Neural progenitor cell (in vitro differentiated cells): ENCODE measurements around the gene MAP2K5. TPM values are rescaled to one million over a fixed set of nuclear protein-coding genes. Genes with fewer than 3 reads are reported as not detected.

Source experiments
- DNase-seq: peaks from one replicate; pipeline ENCODE4 v3.0.0-alpha.2; 2016; ENCODE audit warnings: low spot score
- H2AFZ ChIP-seq: fragments of 200-600 bp; sonication (generic); replicated peaks from 2 replicates; pipeline ENCODE4 v1.6.1; 2016; ENCODE audit warnings: antibody characterized with exemption
- H3F3A ChIP-seq: fragments of 200-600 bp; sonication (generic); 2 replicates; pipeline ENCODE4 v1.6.1; 2016; ENCODE audit warnings: antibody characterized with exemption, low read depth
- H3K27ac ChIP-seq: fragments of 200-600 bp; sonication (generic); 2 replicates; pipeline ENCODE4 v1.5.1; 2016; ENCODE audit warnings: mild to moderate bottlenecking
- H3K27me3 ChIP-seq: fragments of 200-600 bp; sonication (generic); 2 replicates; pipeline ENCODE4 v1.6.1; 2016; ENCODE audit warnings: mild to moderate bottlenecking, moderate library complexity
- H3K36me3 ChIP-seq: fragments of 200-600 bp; sonication (generic); 2 replicates; pipeline ENCODE4 v1.5.1; 2016
- H3K4me1 ChIP-seq: fragments of 200-600 bp; sonication (generic); 2 replicates; pipeline ENCODE4 v1.6.1; 2016; ENCODE audit warnings: mixed run types
- H3K4me2 ChIP-seq: fragments of 200-600 bp; sonication (generic); 2 replicates; pipeline ENCODE4 v1.6.1; 2016
- H3K4me3 ChIP-seq: fragments of 200-600 bp; sonication (generic); 2 replicates; pipeline ENCODE4 v1.5.1; 2016
- H3K79me2 ChIP-seq: fragments of 200-600 bp; sonication (generic); 2 replicates; pipeline ENCODE4 v1.6.1; 2016; ENCODE audit warnings: low read depth
- H3K9ac ChIP-seq: fragments of 200-600 bp; sonication (generic); 2 replicates; pipeline ENCODE4 v1.6.1; 2016
- H3K9me3 ChIP-seq: fragments of 200-600 bp; sonication (generic); 2 replicates; pipeline ENCODE4 v1.5.1; 2016; ENCODE audit warnings: low read depth
- H4K20me1 ChIP-seq: fragments of 200-600 bp; sonication (generic); 2 replicates; pipeline ENCODE4 v1.6.1; 2016; ENCODE audit warnings: low read depth
- H3K27ac Mint-ChIP-seq: 3 replicates; pipeline ENCODE4 v1.8.0; 2021; ENCODE audit warnings: mixed read lengths
- H3K27me3 Mint-ChIP-seq: 2 replicates; pipeline ENCODE4 v1.8.0; 2022; ENCODE audit warnings: low read depth, mild to moderate bottlenecking, inconsistent platforms, moderate library complexity, mixed read lengths; ENCODE audit not compliant: insufficient read depth
- H3K36me3 Mint-ChIP-seq: 3 replicates; pipeline ENCODE4 v1.8.0; 2021; ENCODE audit warnings: mixed read lengths
- H3K4me1 Mint-ChIP-seq: 3 replicates; pipeline ENCODE4 v1.8.0; 2021; ENCODE audit warnings: mixed read lengths
- H3K4me3 Mint-ChIP-seq: 3 replicates; pipeline ENCODE4 v1.8.0; 2021; ENCODE audit warnings: mild to moderate bottlenecking, moderate library complexity, mixed read lengths
- H3K9me3 Mint-ChIP-seq: 3 replicates; pipeline ENCODE4 v1.8.0; 2020; ENCODE audit warnings: mixed read lengths
- CTCF ChIP-seq: fragments of 200-600 bp; sonication (generic); IDR thresholded peaks from 2 replicates; pipeline ENCODE4 v1.5.1; 2017; ENCODE audit warnings: antibody characterized with exemption, mild to moderate bottlenecking
- EZH2 ChIP-seq: fragments of 200-600 bp; sonication (generic); IDR thresholded peaks from 2 replicates; pipeline ENCODE4 v1.6.1; 2017; ENCODE audit warnings: antibody characterized with exemption, mild to moderate bottlenecking, moderate library complexity
- EZH2phosphoT487 ChIP-seq: fragments of 200-600 bp; sonication (generic); IDR thresholded peaks from 2 replicates; pipeline ENCODE4 v1.6.1; 2017; ENCODE audit warnings: antibody characterized with exemption
- total RNA-seq: library from RNA; depleted of rRNA; stranded (reverse); fragments of >200 nt; gene quantifications from 2 replicates; pipeline ENCODE4 v1.2.3, GENCODE V29; 2015; ENCODE audit warnings: low replicate concordance

MAP2K5 gene
- total RNA-seq, 1 donor from 2014 or later, result 17.2 TPM

GRCh38 chr15:67808821-67809220 lies 266.3 kb downstream of the MAP2K5 start:
- no peak for TF ChIP-seq CTCF
- no peak for TF ChIP-seq EZH2phosphoT487
- TF ChIP-seq EZH2, result no peak
- Mint-ChIP-seq H3K4me3 (no peak overlapping the region), H3K27me3 (peaks cover 13% of the 10 kb centered on the region), H3K9me3 (no peaks in the 10 kb centered on the region), H3K27ac (no peak overlapping the region), H3K4me1 (peaks cover 50% of the 10 kb centered on the region), H3K36me3 (peaks cover 4% of the 10 kb centered on the region)
- Histone ChIP-seq H3K27ac (no peak overlapping the region), H2AFZ (no peak overlapping the region), H3K36me3 (no peaks in the 10 kb centered on the region), H3K9me3 (no peaks in the 10 kb centered on the region), H3K27me3 (no peaks in the 10 kb centered on the region), H4K20me1 (no peaks in the 10 kb centered on the region), H3K4me2 (no peak overlapping the region), H3K79me2 (no peaks in the 10 kb centered on the region), H3K4me3 (no peak overlapping the region), H3K9ac (no peak overlapping the region), H3K4me1 (peaks cover 36% of the 10 kb centered on the region), H3F3A (peaks cover 14% of the 10 kb centered on the region)
- DNase-seq, result no peak

GRCh38 chr15:67809441-67809840 lies 266.9 kb downstream of the MAP2K5 start:
- H3K4me3 Mint-ChIP-seq, result no peak overlapping the region
- H2AFZ ChIP-seq, result no peak overlapping the region
- TF ChIP-seq EZH2phosphoT487 (no peak), EZH2 (no peak), CTCF (no peak)

GRCh38 chr15:67809866-67810265 lies 267.4 kb downstream of the MAP2K5 start:
- Mint-ChIP-seq H3K27ac (peak overlapping the region; percentile 37), H3K9me3 (no peaks in the 10 kb centered on the region), H3K27me3 (peaks cover 13% of the 10 kb centered on the region), H3K36me3 (peaks cover 4% of the 10 kb centered on the region), H3K4me1 (peaks cover 41% of the 10 kb centered on the region), H3K4me3 (no peak overlapping the region)
- no peaks in the 10 kb centered on the region for H3K9me3 ChIP-seq
- peaks cover 25% of the 10 kb centered on the region for H3K4me1 ChIP-seq
- no peaks in the 10 kb centered on the region for H3K27me3 ChIP-seq
- no peak overlapping the region for H3K9ac ChIP-seq
- TF ChIP-seq EZH2phosphoT487, result no peak
- TF ChIP-seq CTCF, result no peak
- no peak for TF ChIP-seq EZH2
- H3K27ac ChIP-seq, result no peak overlapping the region
- no peak overlapping the region for H3K4me2 ChIP-seq
- DNase-seq, result no peak
- H3F3A ChIP-seq, result peaks cover 14% of the 10 kb centered on the region
- H3K4me3 ChIP-seq, result no peak overlapping the region
- no peaks in the 10 kb centered on the region for H4K20me1 ChIP-seq
- H3K36me3 ChIP-seq, result no peaks in the 10 kb centered on the region
- no peaks in the 10 kb centered on the region for H3K79me2 ChIP-seq
- no peak overlapping the region for H2AFZ ChIP-seq

More at GRCh38 chr15:67809441-67809840, 266.9 kb downstream of the MAP2K5 start:
- no peaks in the 10 kb centered on the region for H3K9me3 ChIP-seq
- H3K27me3 ChIP-seq, result no peaks in the 10 kb centered on the region
- DNase-seq, result no peak
- H3K4me1 ChIP-seq, result peaks cover 30% of the 10 kb centered on the region
- Mint-ChIP-seq H3K27me3 (peaks cover 13% of the 10 kb centered on the region), H3K27ac (peak overlapping the region; percentile 37), H3K9me3 (no peaks in the 10 kb centered on the region), H3K36me3 (peaks cover 4% of the 10 kb centered on the region), H3K4me1 (peaks cover 45% of the 10 kb centered on the region)
- no peak overlapping the region for H3K9ac ChIP-seq
- H3K4me3 ChIP-seq, result no peak overlapping the region
- no peak overlapping the region for H3K4me2 ChIP-seq
- H3F3A ChIP-seq, result peaks cover 14% of the 10 kb centered on the region
- H4K20me1 ChIP-seq, result no peaks in the 10 kb centered on the region
- H3K79me2 ChIP-seq, result no peaks in the 10 kb centered on the region
- H3K27ac ChIP-seq, result no peak overlapping the region
- H3K36me3 ChIP-seq, result no peaks in the 10 kb centered on the region
